ENCODE measurements around the gene PALLD. TPM values are rescaled to one million over a fixed set of nuclear protein-coding genes. Genes with fewer than 3 reads are reported as not detected.
A peak's percentile ranks its signal among the peaks of the same experiment; 100 is the strongest.

Gene PALLD
- total RNA-seq, 3 donors from 2014 or later = 112 to 663 (median 150) TPM

DNA sequence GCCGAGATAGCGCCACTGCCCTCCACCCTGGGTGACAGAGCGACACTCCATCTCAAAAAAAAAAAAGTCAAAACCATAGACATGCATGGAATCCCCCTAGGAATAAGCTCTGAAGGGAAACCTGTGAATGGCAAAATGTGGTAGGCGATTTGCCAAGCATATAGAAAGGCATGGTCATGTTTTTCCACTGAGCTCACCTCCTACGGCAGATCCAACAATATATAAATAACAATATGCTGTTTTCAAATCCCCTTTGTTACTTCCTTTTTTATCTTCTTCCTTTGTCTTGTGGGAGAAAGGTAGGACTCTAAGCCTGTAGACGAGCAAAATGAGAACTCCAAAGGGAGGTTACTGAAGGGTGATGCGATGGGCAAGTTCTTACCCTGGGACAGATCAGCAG is 219.0 kb downstream of the PALLD start:
- intact Hi-C loops (cut with DNase I, micrococcal nuclease) = loop anchor here (10.0 kb wide), 2 partner anchors 99 to 199 kb away; no protein-coding TSS in a partner anchor
- TF ChIP-seq, protein P1, sequence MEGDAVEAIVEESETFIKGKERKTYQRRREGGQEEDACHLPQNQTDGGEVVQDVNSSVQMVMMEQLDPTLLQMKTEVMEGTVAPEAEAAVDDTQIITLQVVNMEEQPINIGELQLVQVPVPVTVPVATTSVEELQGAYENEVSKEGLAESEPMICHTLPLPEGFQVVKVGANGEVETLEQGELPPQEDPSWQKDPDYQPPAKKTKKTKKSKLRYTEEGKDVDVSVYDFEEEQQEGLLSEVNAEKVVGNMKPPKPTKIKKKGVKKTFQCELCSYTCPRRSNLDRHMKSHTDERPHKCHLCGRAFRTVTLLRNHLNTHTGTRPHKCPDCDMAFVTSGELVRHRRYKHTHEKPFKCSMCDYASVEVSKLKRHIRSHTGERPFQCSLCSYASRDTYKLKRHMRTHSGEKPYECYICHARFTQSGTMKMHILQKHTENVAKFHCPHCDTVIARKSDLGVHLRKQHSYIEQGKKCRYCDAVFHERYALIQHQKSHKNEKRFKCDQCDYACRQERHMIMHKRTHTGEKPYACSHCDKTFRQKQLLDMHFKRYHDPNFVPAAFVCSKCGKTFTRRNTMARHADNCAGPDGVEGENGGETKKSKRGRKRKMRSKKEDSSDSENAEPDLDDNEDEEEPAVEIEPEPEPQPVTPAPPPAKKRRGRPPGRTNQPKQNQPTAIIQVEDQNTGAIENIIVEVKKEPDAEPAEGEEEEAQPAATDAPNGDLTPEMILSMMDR (IDR thresholded peaks at IDR 0.05) = no peak
- H3K4me3 ChIP-seq = no peak overlapping the region
- no peaks in the 10 kb centered on the region for H3K36me3 ChIP-seq (ENCODE audit: low read depth)
- H3K9me3 ChIP-seq = no peaks in the 10 kb centered on the region
- no peaks in the 10 kb centered on the region for H3K4me1 ChIP-seq (ENCODE audit: low read depth)
- no peak for ATAC-seq
- DNase-seq = no peak

DNA sequence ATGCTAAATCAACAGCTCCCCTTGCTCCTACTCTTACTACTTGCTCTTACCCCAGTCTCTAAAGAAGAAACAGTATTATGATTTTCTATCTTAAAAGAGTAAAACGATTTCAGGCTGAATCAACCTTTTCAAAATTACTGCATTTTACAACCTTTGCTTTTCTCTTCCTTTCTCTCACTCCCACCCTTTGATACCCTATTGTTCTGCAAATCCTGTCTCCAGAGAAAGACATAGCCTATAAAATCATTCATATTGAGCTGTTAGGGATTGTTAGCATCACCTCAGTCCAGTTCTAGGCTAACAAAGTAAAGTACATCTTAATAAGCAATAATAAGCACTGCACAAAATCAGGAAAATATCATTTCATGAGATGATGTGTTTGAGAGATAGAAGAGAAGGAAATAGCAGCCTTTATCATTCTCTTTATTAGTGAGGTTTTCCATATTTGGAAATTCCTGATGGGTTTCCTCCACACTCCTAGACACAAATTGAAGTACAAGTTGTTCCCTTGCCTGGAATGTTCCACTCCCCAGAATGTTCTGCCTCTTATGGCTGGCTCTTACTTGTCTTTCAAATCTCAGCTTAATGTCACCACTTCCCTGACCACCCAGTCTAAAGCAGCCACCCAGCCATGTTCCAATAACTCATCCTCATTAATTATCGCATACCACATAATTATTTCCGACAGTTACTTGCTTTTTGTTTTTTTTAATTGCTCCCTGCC is 219.7 kb downstream of the PALLD start:
- H3K4me3 ChIP-seq = no peak overlapping the region
- H3K9me3 ChIP-seq = no peaks in the 10 kb centered on the region
- TF ChIP-seq, protein P1 (IDR thresholded peaks at IDR 0.05) = no peak
- H3K36me3 ChIP-seq (ENCODE audit: low read depth) = no peaks in the 10 kb centered on the region
- ATAC-seq (peak; percentile 20), DNase-seq (no peak)
- H3K4me1 ChIP-seq (ENCODE audit: low read depth) = no peaks in the 10 kb centered on the region
- intact Hi-C loops (cut with DNase I, micrococcal nuclease) = loop anchor here (10.0 kb wide), 2 partner anchors 98 to 198 kb away; no protein-coding TSS in a partner anchor

DNA sequence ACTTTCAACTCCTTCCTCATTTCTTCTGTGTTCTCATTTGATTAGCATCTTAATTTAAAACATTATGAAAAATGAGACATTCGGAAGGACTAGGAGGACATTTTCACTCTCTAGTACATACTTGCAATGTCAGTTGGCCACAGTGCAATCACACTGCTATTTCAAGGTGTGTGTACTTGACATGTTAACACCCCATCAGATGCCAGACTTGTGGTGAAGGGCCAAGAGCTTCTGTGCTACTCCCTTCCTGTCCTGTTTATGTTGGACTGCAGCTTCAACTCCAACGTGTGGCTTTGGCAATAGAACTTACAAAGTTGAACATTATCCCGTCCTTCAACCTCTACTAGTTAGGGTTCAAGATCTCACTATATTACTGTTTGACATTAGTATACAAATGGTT is 221.0 kb downstream of the PALLD start:
- H3K9me3 ChIP-seq = no peaks in the 10 kb centered on the region
- no peaks in the 10 kb centered on the region for H3K4me1 ChIP-seq (ENCODE audit: low read depth)
- ATAC-seq (no peak), DNase-seq (no peak)
- no peaks in the 10 kb centered on the region for H3K36me3 ChIP-seq (ENCODE audit: low read depth)
- TF ChIP-seq, protein P1 (IDR thresholded peaks at IDR 0.05) = no peak
- H3K4me3 ChIP-seq = no peak overlapping the region
- intact Hi-C loops (cut with DNase I, micrococcal nuclease) = loop anchor here (10.0 kb wide), 2 partner anchors 97 to 197 kb away; no protein-coding TSS in a partner anchor

DNA sequence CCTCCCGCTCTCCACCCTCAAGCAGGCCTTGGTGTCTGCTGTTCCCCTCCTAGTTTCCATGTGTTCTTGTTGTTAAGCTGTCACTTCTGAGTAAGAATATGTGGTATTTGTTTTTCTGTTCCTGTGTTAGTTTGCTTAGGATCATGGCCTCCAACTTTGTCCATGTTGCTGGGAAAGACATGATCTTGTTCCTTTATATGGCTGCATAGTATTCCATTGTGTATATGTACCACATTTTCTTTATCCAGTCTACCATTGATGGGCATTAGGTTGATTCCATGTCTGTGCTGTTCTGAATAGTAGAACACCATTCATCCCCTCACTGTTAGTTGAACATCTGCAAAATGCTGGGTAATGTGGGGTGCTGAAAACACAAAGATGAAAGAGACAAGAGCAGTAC is 222.9 kb downstream of the PALLD start:
- intact Hi-C loops (cut with DNase I, micrococcal nuclease) = loop anchor here (10.0 kb wide), 2 partner anchors 95 to 195 kb away; no protein-coding TSS in a partner anchor
- Histone ChIP-seq H3K36me3 (ENCODE audit: low read depth) (no peaks in the 10 kb centered on the region), H3K9me3 (no peaks in the 10 kb centered on the region), H3K4me3 (no peak overlapping the region), H3K4me1 (ENCODE audit: low read depth) (no peaks in the 10 kb centered on the region)
- TF ChIP-seq, protein P1 (IDR thresholded peaks at IDR 0.05) = no peak
- ATAC-seq = no peak
- DNase-seq = no peak

DNA sequence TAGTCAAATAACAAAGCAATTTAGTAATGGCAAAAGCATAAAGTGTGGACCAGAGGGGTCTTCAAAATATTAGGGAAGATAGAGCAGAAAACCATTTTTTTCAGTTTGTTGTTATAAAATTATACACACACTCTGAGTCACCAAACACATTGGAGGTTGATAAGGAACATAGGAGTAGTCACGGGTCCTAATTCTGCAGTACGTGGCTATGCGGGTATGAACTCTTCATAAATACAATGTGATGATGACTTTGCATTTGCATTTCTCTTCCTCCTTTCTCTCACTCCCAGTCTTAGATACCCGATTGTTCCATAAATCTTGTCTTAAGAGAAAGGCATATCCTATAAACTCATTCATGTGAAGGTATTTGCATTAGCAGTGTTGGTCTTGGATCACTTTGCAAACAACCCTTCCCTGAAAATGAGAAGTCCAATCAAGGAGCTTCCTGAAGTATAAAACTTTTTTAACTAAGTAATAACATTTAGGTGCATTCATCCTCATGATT is 223.6 kb downstream of the PALLD start:
- no peaks in the 10 kb centered on the region for H3K9me3 ChIP-seq
- DNase-seq (no peak), ATAC-seq (no peak)
- no peak overlapping the region for H3K4me3 ChIP-seq
- TF ChIP-seq, protein P1 (IDR thresholded peaks at IDR 0.05) = no peak
- intact Hi-C loops (cut with DNase I, micrococcal nuclease) = no loop called here
- H3K4me1 ChIP-seq (ENCODE audit: low read depth) = no peaks in the 10 kb centered on the region
- no peaks in the 10 kb centered on the region for H3K36me3 ChIP-seq (ENCODE audit: low read depth)

Data from mucosa of descending colon (tissue), 3 donors.